HG02943 (cell line): Measurements from ENCODE around the gene ANKRD13D.

ENCODE experiments used
- ATAC-seq: cut with Tn5 transposase; IDR thresholded peaks from one replicate; pipeline ENCODE4 v1.9.1; 2021; ENCODE audit warnings: mild to moderate bottlenecking, low read depth, moderate library complexity; ENCODE audit not compliant: unreplicated experiment

The ANKRD13D gene

DNA sequence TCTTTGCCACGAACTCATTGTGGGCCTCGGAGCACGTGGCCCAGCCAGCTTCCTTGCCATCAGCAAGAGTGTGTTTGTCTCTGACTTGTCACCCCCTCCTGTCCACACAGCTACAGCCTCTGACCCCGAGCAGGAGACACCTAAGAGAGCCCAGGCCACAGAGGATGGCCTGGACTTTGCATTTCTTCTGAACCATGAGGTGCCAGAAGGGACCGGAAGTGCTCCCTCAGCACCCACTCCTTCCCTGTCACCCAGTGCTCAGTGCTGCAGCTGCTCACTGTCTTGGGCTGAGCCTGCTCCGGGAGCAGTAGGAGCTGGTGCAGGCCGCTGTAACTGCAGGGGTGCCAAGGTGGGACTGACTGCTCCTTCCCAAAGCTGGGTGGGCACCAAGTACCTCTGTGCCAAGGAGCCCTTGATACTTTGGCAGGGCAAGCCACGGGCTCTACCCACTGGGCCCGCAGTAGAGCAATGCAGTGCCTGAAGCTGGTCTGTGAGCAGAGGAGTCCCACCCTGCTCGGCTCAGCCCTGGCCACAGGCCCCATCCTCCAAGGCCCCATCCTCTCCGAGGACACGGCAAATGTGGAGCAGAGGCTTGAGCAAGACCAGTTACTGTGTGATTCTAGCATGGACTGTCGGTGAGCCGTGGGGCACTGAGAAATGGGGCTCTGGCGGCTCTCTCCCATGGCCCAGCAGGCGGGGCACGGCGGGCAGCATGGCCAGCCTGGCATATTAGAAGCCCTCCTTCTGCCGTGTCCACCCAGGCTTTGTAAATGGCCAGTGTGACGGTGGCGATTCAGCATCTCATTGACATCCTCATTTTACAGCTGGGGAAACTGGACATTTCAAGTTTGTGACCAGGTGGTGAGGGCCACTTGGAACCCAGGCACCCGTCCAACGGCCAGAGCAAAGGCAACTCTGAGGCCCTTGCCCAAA, 16.5 kb upstream of the ANKRD13D start:
- no peak for ATAC-seq

DNA sequence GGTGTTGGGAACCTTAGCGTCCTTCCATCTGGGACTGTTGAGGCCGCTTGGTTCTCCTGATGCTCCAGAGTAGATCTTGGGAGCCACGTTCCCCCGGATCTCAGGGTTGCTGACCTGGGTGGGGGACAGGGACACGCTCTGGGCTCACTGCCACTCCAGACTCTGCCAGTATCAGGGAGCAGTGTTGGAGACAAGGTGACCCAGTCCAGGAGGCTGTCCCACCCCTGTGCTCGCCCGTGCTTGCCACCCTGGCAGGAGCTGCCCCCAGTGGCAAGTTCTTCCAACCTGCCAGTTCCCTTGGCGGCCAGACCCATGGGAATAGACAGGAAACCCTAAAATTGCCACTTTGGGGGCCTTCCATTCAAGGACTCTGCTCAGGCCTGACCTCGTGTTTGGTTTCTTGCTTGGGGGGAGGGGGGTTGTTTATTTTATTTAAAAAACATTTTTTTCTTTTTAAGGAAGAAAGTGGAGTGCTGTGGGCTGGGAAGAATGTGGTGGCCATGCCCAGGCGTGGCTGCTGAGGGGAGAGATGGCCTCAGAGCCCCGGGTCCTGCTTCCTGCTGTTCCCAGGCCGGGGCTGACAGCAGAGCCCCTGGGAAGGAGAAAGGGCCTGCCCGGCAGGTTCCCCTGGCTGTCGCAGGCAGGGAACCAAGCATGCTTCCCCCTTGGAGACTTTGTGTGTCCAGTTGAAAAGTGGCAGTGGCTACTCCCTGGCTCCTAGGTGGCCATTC, 15.7 kb upstream of the ANKRD13D start:
- ATAC-seq = no peak

DNA sequence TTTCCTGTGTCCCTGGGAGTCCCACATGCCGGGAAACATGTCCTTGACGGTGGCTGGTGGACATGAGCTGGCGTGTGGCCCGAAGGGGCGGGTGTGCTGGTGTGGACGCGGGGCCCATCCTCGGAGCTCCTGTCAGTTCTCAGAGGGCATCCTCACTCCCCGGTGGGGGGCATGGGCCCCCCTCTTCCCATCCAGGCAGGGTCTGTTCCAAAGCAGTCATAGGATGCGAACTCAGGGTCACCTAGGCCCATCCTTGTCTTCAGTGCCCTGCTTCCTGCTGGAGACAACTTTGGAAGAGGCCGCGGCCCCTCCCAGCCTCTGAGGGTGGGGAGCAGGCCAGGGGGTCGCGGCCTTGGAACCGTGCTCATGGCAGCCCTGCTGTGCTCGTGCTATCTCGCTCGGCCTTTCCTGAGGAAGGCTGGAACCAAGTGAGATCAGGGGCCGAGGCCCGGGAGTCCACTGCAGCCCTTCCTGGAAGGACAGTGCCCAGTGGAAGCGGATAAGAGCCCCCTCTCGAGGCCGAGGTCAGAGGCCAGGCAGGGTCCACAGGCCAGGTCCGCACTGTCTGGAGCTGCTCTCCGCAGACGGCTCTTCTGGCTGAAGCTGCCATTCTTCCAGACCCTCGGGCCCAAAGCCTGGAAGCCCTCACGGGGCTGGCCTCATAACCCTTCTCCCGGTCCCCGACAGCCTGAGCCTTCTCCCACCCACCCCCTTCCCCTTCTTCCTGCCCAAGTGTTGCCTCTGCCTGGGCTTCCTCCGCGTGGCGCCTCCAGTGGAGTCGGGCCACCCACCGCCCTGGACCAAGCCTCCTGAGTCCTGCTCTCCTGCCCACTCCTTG, 14.1 kb upstream of the ANKRD13D start:
- ATAC-seq = no peak

DNA sequence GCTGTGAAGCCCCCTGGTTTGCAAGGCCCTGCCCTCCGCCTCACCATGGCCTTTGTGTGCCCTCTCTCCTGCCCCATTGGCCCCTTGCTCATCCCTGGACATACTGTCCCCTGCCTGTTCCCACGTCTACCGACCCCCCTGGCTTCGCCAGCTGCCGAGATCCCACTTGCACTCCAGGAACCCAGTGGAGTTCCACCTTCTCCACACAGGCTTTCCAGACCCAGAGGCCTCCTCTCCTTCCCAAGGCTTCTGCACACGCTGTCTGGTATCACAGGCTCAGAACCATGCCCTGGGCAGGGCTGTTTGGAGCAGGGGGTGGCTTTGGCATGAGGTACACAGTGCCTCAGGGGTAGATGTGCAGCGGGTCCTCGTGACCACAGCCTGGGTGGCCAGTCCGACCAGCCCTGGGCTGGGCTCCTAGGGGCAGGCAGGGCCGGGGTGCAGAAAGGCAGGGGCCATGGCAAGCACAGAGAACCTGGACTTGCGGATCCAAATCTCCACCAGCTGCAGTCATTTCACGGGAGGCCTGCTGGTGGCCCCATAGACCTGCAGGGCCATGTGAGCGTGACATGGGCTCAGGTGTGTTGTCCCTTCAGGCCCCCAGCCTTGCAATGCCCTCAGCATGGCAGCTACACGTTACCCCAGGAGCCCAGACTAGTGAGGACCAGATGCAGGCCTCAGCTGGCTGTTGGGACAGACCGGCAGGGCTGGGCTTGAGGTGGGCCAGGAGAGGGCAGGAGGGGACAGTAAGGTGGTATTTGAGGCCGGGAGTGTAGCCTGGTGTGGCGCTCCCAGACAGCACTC, 13.3 kb upstream of the ANKRD13D start:
- ATAC-seq = no peak

DNA sequence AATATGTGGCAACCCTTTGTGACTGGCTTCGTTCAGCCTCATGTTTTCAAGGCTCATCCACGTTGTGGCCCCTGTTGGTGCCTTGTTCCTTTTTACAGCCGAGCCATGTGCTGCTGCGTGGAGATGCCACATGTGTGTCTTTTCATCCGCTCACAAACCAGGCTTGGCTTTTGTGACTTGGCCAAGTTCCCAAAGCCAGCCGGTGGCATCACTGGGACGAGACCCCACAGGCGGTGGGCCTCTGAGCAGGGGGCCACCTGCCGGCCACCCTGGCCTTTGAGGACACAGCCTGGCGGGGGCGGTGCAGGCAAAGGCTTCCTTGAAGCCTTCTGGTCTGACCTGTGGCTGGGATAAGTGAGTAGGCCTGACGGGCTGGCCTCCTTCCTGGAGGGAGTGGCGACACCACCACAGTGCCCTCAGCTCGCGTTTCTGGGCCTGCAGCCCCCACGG, 12.3 kb upstream of the ANKRD13D start:
- no peak for ATAC-seq

DNA sequence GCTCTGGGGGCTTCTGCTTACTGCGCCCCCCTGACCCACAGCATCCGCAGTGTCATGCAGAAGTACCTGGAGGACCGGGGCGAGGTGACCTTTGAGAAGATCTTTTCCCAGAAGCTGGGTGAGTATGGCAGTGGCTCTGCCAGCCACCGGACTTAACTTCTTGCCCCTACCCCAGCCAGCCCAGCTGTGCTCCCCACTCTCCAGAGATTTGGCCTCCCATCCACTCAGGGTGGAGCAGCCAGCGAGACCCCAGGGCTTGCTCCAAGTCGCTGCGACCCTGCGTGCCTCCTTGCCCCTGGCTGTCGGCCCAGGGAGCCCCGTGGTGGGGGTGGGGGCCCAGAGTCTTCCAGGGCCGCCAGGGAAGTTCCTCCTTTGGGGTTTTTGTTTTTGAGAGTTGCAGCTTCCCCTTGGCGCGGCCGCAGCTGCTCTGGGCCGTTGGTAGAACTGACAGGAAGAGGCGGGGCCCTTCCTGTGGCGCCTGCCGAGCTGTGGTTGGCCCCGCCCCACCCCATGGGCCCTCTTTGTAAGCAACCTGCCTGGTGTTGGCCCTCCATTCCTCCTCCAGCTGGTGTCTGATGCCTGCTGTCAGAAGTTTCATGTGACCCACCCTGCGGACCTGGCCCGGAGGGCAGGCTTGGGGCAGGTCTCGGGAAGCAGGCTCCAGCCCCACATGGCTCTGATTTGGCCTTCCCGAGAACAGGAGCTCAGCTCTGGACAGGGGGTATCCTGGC, 11.7 kb upstream of the ANKRD13D start:
- ATAC-seq = peak; percentile 61

DNA sequence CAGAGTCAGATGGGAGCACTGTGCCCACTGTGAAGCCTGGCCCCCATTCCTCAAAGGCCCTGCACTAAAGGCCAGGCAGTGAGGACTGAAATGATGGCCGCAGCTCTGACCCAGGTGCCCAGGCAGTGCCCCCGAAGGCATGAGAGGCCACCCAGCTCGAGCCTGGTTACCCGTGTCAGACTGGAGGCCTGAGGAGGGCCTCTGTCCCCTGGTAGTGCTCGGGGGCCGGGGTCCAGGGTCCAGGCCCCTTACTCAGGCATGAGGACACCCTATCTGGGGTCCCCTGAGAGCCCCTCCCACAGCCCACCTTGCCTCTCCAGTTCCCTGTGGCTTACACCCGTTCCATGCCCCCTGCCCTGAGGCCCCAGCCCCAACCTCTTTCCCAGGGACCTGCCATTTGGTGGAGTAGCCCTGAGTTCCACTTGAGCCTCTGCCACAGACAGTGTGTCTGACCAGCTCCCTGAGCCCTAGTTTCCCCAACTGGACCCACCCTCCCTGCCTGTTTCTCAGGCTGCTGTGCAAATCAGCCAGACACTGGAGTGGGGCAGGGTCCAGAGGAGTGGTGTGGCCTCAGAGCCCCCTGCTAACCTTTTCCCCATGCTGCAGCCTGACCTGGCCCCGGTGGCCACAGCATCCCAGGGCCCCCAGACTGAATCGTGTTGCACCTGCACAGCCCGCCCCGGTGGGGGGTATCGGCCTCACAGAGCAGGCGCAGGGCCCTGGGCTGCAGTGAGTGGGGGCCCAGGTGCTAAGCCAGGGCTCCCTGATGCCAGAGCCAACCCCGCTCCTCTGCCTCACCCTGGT, 10.8 kb upstream of the ANKRD13D start:
- no peak for ATAC-seq

DNA sequence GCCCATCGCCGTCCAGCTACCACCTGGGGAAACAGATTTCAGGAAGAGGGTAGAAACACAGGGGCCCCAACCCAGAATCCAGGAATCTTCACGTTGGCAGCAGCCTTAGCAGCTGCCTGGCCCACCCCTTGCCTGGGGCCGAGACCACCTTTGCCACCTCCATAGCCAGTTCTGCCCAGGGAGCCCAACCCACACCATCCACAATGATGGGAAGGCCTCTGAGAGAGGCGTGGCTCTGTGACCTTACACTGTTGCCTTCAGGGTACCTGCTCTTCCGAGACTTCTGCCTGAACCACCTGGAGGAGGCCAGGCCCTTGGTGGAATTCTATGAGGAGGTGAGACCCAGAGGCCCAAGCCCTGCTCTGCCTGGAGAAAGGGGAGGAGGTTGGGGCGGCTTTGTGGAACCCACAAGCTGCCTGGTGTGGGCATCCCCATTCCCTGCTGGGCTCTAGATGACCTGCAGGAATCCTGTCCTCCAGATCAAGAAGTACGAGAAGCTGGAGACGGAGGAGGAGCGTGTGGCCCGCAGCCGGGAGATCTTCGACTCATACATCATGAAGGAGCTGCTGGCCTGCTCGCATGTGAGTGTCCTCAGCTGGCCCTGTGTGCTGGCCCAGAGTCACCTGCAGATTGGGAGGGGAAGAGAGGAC, 10.0 kb upstream of the ANKRD13D start:
- ATAC-seq = no peak

DNA sequence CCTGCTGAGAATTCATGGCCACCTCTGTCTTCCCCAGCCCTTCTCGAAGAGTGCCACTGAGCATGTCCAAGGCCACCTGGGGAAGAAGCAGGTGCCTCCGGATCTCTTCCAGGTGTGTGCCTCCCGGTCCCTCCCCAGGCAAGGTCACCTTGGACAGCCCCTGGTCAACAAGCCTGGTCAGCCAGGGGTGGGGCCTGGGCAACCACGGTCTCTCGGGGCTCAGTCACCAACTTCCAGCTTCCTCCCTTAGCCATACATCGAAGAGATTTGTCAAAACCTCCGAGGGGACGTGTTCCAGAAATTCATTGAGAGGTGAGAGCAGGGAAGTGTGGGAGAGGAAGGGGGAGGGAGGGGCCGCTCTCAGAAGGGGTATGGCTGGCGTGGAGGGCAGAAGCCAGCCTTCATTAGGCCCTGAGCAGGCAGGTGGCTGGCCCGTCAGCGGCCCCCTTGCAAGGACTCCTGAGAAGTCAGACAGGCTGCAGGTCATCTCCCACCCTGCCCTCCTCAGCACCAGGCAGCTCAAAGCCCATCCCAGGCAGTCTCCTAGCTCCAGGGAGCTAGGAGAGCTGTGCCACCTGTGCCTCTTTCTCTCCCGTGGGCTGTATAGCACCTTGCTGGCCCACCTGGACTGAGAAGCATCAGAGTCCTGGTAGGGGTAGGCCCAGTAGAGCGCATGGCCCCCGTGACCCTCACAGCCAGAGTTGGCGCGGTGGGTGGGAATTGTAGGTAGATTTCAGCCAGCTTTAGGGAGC, 9.3 kb upstream of the ANKRD13D start:
- no peak for ATAC-seq

DNA sequence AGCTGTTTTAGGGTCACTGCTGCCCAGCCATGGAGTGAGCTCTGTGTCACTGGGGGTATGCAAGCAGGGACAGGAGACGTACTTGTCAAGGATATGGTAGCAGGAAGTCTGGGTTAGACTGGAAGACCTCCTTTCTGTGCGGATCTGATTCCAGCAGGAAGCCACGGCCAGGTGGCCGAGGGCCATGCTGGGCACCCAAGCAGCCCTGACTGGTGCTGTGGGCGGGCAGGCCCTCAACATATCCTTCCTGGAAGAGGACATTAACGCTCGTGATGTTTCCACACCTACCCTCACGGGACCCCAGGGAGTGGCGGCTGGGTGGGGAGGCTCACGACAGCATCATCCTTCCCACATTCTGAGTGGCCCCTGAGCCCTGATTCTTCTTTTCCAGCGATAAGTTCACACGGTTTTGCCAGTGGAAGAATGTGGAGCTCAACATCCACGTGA, 8.7 kb upstream of the ANKRD13D start:
- no peak for ATAC-seq

DNA sequence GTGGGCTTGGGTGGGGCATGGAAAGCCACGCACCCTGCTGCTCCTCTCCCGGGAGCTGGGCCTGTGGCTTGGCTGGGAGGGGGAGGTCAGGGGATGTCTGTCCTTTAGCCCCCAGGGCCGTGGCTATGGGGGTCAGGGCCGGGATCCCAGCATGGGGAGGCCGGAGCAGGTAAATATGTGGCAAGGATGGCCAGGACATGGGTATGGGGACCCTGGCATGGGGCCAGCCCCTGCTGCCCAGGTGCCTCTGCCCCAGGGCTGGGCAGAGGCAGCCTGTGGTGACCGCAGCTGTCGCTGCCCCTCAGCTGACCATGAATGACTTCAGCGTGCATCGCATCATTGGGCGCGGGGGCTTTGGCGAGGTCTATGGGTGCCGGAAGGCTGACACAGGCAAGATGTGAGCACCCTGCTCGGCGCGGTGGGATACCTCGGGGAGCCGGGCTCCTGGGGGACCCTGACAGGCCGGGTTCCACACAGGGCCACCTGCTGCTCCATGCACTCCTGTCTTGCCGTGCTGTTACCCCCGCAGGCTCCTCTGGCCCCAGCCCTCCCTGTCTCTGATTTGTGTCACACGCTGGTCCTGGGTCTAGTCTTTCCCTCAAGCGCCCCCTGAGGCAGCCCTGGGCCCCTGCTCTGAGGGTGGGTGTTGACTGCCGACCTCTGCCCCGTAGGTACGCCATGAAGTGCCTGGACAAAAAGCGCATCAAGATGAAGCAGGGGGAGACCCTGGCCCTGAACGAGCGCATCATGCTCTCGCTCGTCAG, 8.1 kb upstream of the ANKRD13D start:
- ATAC-seq = no peak

DNA sequence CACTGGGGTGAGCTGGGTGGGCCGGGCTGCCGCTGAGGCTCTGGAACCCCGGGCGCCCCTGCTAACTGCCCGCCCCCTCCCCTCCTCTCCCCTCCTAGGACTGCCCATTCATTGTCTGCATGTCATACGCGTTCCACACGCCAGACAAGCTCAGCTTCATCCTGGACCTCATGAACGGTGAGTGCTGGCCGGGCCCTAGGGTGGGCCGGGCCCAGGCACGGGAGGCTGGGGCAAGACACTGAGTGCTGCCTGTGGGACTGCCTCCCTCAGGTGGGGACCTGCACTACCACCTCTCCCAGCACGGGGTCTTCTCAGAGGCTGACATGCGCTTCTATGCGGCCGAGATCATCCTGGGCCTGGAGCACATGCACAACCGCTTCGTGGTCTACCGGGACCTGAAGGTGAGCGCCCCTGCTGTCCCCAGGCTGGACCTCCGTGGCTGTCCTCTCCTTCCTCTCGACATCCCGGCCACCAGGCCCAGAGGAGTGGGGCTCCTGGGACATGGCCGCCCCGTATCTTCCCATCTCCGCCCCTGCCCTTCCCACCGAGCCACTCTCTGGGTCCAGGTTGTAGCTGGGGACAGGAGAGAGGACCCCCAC, 7.5 kb upstream of the ANKRD13D start:
- ATAC-seq = no peak

DNA sequence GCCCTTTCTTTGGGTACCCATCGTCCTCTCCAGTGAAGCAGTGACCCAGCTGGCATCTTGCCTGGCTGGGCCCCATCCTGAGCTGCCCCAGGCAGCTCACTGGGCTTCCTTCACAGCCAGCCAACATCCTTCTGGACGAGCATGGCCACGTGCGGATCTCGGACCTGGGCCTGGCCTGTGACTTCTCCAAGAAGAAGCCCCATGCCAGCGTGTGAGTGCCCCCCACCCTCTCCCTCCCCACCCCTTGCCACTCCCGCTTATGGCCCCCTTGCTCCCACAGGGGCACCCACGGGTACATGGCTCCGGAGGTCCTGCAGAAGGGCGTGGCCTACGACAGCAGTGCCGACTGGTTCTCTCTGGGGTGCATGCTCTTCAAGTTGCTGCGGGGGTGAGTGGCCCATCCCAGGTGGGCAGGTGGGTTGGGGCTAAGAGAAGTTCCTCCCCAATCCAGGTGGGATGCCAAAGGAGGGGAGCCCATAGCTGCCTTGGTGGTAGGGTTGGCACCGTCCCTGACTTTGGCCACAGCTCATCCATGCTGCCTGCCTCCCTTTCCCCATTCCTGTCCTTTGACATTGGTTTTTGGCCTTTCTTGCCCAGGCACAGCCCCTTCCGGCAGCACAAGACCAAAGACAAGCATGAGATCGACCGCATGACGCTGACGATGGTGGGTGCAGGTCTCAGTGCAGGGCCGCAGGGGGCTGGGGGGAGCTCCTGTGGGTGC, 6.8 kb upstream of the ANKRD13D start:
- no peak for ATAC-seq

DNA sequence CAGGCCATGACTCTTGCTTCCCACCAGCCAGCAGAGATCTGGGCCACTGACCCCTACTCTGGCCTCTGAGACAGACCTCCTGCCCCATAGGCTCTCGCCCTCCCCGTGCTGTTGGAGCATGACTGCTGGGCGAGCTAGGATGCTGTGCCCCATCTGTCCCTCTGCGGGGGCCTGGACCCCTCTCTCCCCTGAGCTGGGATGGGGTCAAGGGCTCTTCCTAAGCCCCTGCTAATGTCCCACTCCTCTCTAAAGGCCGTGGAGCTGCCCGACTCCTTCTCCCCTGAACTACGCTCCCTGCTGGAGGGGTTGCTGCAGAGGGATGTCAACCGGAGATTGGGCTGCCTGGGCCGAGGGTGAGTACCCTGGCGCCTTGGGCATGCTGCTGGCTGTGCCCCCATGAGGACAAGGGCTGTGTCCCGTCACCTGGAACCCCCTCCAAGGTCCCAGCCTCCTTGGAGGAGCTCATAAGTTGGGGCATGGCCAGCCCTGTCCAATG, 6.2 kb upstream of the ANKRD13D start:
- no peak for ATAC-seq

DNA sequence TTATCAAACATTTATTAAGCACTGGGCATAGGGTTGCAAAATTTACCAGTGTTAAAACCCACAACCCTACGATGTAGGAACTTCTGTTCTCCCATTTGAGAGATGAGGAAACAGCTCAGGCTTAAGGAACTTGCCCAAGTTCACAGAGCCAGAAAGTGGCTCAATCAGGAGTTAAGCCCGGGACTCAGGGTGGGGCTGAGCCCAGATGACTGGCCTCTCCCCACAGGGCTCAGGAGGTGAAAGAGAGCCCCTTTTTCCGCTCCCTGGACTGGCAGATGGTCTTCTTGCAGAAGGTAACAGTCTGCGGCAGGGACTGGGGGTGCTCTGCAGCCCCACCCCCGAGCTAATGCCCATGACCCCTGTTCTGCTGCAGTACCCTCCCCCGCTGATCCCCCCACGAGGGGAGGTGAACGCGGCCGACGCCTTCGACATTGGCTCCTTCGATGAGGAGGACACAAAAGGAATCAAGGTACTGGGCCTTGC, 5.6 kb upstream of the ANKRD13D start:
- ATAC-seq = no peak
